ENCODE measurements around the gene NXNL1. TPM values are rescaled to one million over a fixed set of nuclear protein-coding genes. Genes with fewer than 3 reads are reported as not detected.

NXNL1 gene
- total and polyA plus RNA-seq, 7 donors, result 0.14 to 1.0 (median 0.55) TPM; not detected in 1

GRCh38 chr19:17454576-17455071 lies 6.1 kb downstream of the NXNL1 start:
- WGBS, 3 donors, result 5 to 6% (median 6%) methylated on average over 13 of the region's 13 CpGs
- Histone ChIP-seq H3K27ac (no peak overlapping the region), H3K4me1 (peaks cover 4% of the 10 kb centered on the region), H3K36me3 (ENCODE audit: insufficient read depth in 1 of 2, low read depth in 1 of 2) (no peaks in the 10 kb centered on the region), H3K9me3 (no peaks in the 10 kb centered on the region), H3K27me3 (ENCODE audit: insufficient read depth in 3 of 3, low read length in 2 of 3) (peaks cover 0 to 65% (median 18%) of the 10 kb centered on the region in 3 donors), H3K4me3 (no peak overlapping the region)
- intact Hi-C loops (cut with DNase I), result loop anchor here (5.0 kb wide), 1 partner anchor 118 kb away; no protein-coding TSS in a partner anchor
- no peak for DNase-seq
- ATAC-seq, result peak in 1 of 4 donors; percentile 26
- no peak for TF ChIP-seq CTCF (IDR thresholded peaks at IDR 0.05)

GRCh38 chr19:17451820-17452219 lies 8.9 kb downstream of the NXNL1 start:
- no peak for TF ChIP-seq CTCF (IDR thresholded peaks at IDR 0.05)
- Histone ChIP-seq H3K4me1 (peaks cover 4% of the 10 kb centered on the region), H3K27ac (no peak overlapping the region), H3K27me3 (ENCODE audit: insufficient read depth in 3 of 3, low read length in 2 of 3) (peaks cover 0 to 64% (median 13%) of the 10 kb centered on the region in 3 donors), H3K9me3 (no peaks in the 10 kb centered on the region), H3K36me3 (ENCODE audit: insufficient read depth in 1 of 2, low read depth in 1 of 2) (no peaks in the 10 kb centered on the region), H3K4me3 (no peak overlapping the region)
- no peak for DNase-seq
- WGBS, 3 donors, result 82 to 85% (median 84%) methylated on average over 4 of the region's 4 CpGs
- no peak for ATAC-seq
- intact Hi-C loops (cut with DNase I), result loop anchor here in 1 of 2 donors (5.0 kb wide), 1 partner anchor 120 kb away; no protein-coding TSS in a partner anchor

- H3K27me3 ChIP-seq (ENCODE audit: insufficient read depth in 3 of 3, low read length in 2 of 3), result peaks cover 0 to 61% (median 11%) of the 10 kb centered on the region in 3 donors
Observed at GRCh38 chr19:17450264-17451075, 10.3 kb downstream of the NXNL1 start.

More at GRCh38 chr19:17450264-17451075, 10.3 kb downstream of the NXNL1 start:
- TF ChIP-seq CTCF (IDR thresholded peaks at IDR 0.05), result no peak
- Histone ChIP-seq H3K27ac (no peak overlapping the region), H3K36me3 (ENCODE audit: insufficient read depth in 1 of 2, low read depth in 1 of 2) (no peaks in the 10 kb centered on the region), H3K9me3 (no peaks in the 10 kb centered on the region), H3K4me1 (peaks cover 4% of the 10 kb centered on the region), H3K4me3 (no peak overlapping the region)
- WGBS, 3 donors, result 59 to 66% (median 61%) methylated on average over 8 of the region's 8 CpGs
- ATAC-seq, result no peak
- DNase-seq, result no peak
- intact Hi-C loops (cut with DNase I), result loop anchor here in 1 of 2 donors (5.0 kb wide), 1 partner anchor 122 kb away; no protein-coding TSS in a partner anchor
